SH-SY5Y (cell line): Measurements from ENCODE around the gene TPPP3.

Experiments used
- GATA2 ChIP-seq: IDR thresholded peaks from 2 replicates; pipeline ENCODE4 v1.6.1; 2011; ENCODE audit warnings: mild to moderate bottlenecking, low read depth, low read length
- GATA3 ChIP-seq: IDR thresholded peaks from 2 replicates; pipeline ENCODE4 v1.6.1; 2011; ENCODE audit warnings: low read depth, mild to moderate bottlenecking, low read length, moderate library complexity

GRCh38 chr16:67364600-67365235 is 28.6 kb downstream of the TPPP3 start:
- TF ChIP-seq GATA2 (no peak), GATA3 (no peak)
